K562 (cell line): ENCODE results near the gene SRBD1. TPM values are rescaled to one million over a fixed set of nuclear protein-coding genes. Genes with fewer than 3 reads are reported as not detected.

Experiments
- ATAC-seq: fragments of 200-7000 bp; cut with Tn5 transposase; 3 replicates; pipeline ENCODE4 v1.9.1; 2020; ENCODE audit warnings: moderate library complexity
- BruUV-seq: library from RNA; stranded (reverse); fragments of 400-500 nt; replicated peaks from 2 replicates; lab custom pipeline; 2021; lab: Mats Ljungman, UMichigan
- CTCF ChIA-PET: fragments of 300-600 bp; formaldehyde crosslinking; extraction: SDS; loops from one replicate; lab custom pipeline; 2021; ENCODE audit warnings: low intra/inter-chr PET ratio; lab: Yijun Ruan, JAX
- POLR2A ChIA-PET: fragments of 300-600, 350-650 bp; sonication (Branson Sonifier 250); formaldehyde crosslinking; extraction: SDS; loops from one replicate; lab custom pipeline; 2021; ENCODE audit warnings: antibody characterized with exemption, inconsistent platforms; lab: Yijun Ruan, JAX
- DNase-seq, 4 experiments: peaks; one replicate each; pipeline versions ENCODE4 v3.0.0 to v3.0.0-alpha.2; 2011 to 2018; ENCODE audit warnings: low spot score in 3 of 4, mixed read lengths in 3 of 4; ENCODE audit errors: extremely low read depth in 1 of 4
- FAIRE-seq: peaks from 2 replicates; lab custom pipeline; 2011; peaks lifted over from hg19 to GRCh38; lab: Jason Lieb, UNC
- H2AFZ ChIP-seq: 2 replicates; pipeline ENCODE4 v1.6.0; 2011; ENCODE audit warnings: low read depth, low read length, control low read depth, inconsistent platforms
- H3K27ac ChIP-seq: fragments of 200-600 bp; 3 replicates; pipeline ENCODE4 v1.8.0; 2011; ENCODE audit warnings: low read depth, mild to moderate bottlenecking, control low read depth, inconsistent platforms, low read length, moderate library complexity, mixed read lengths; ENCODE audit errors: extremely low read depth
- H3K27me3 ChIP-seq, 2 experiments: fragments of 300-600 bp in 1 of 2; 2 replicates in 1 of 2; 3 replicates in 1 of 2; pipeline versions ENCODE4 v1.6.0 to v1.8.0; 2011; ENCODE audit warnings: inconsistent platforms in 2 of 2, low read length in 2 of 2, mild to moderate bottlenecking in 1 of 2, mixed read lengths in 1 of 2, moderate library complexity in 1 of 2; ENCODE audit not compliant: control insufficient read depth in 2 of 2, insufficient read depth in 2 of 2
- H3K36me3 ChIP-seq: fragments of 300-600 bp; 3 replicates; pipeline ENCODE4 v1.8.0; 2011; ENCODE audit warnings: mild to moderate bottlenecking, low read length, inconsistent platforms; ENCODE audit not compliant: control insufficient read depth, insufficient read depth
- H3K4me1 ChIP-seq, 2 experiments: fragments of 200-600 bp in 1 of 2; replicated peaks in 1 of 2; 2 replicates in 1 of 2; 3 replicates in 1 of 2; pipeline versions ENCODE4 v1.5.1 to v1.8.0; 2011; ENCODE audit warnings: inconsistent platforms in 2 of 2, low read length in 2 of 2, mild to moderate bottlenecking in 1 of 2, mixed read lengths in 1 of 2, moderate library complexity in 1 of 2; ENCODE audit not compliant: control insufficient read depth in 2 of 2, insufficient read depth in 2 of 2
- H3K4me2 ChIP-seq: 2 replicates; pipeline ENCODE4 v1.6.1; 2011; ENCODE audit warnings: low read length, control low read depth, inconsistent platforms, mixed read lengths; ENCODE audit not compliant: insufficient read depth
- H3K4me3 ChIP-seq: fragments of 200-600 bp; sonication (generic), shearing (Covaris generic); 2 replicates; pipeline ENCODE4 v1.5.1; 2016; ENCODE audit warnings: control low read depth, inconsistent platforms
- H3K79me2 ChIP-seq: fragments of 200-600 bp; 3 replicates; pipeline ENCODE4 v1.8.0; 2011; ENCODE audit warnings: low read length, inconsistent platforms; ENCODE audit not compliant: control insufficient read depth, insufficient read depth
- H3K9ac ChIP-seq, 2 experiments: 2 replicates each; pipeline versions ENCODE4 v1.6.0 to v1.6.1; 2011; ENCODE audit warnings: low read depth in 2 of 2, low read length in 2 of 2, control low read depth in 1 of 2, inconsistent platforms in 1 of 2, mild to moderate bottlenecking in 1 of 2, mixed read lengths in 1 of 2; ENCODE audit not compliant: insufficient read depth in 1 of 2
- H3K9me1 ChIP-seq: one replicate; pipeline ENCODE4 v1.6.0; 2011; ENCODE audit warnings: inconsistent platforms, mild to moderate bottlenecking, low read length, moderate library complexity; ENCODE audit not compliant: control insufficient read depth, insufficient read depth
- H3K9me3 ChIP-seq: replicated peaks from 2 replicates; pipeline ENCODE4 v1.5.1; 2011; ENCODE audit warnings: low read depth, low read length, inconsistent platforms; ENCODE audit not compliant: control insufficient read depth, insufficient read depth
- H4K20me1 ChIP-seq: replicated peaks from 2 replicates; pipeline ENCODE4 v1.6.1; 2011; ENCODE audit warnings: low read length, inconsistent platforms, mixed read lengths; ENCODE audit not compliant: control insufficient read depth, insufficient read depth
- BCOR ChIP-seq: fragments of 450-650 bp; IDR thresholded peaks from 2 replicates; pipeline ENCODE4 v1.6.1; 2016
- DIDO1 ChIP-seq: fragments of 450-650 bp; IDR thresholded peaks from 2 replicates; pipeline ENCODE4 v1.6.1; 2016; ENCODE audit warnings: low read depth, missing biosample characterization, missing genetic modification characterization
- HDAC6 ChIP-seq: IDR thresholded peaks from 2 replicates; pipeline ENCODE4 v1.6.1; 2012; ENCODE audit warnings: low read depth, mild to moderate bottlenecking, control low read depth, inconsistent platforms, low read length, moderate library complexity
- NFIC ChIP-seq: fragments of 450-650 bp; IDR thresholded peaks from 2 replicates; pipeline ENCODE4 v1.6.1; 2017; ENCODE audit warnings: mild to moderate bottlenecking, inconsistent platforms
- NONO ChIP-seq, 2 experiments: fragments of 200-400 bp in 1 of 2; fragments of 450-650 bp in 1 of 2; formaldehyde crosslinking in 1 of 2; IDR thresholded peaks; 2 replicates each; pipeline ENCODE4 v1.6.1; 2017; ENCODE audit warnings: low read depth in 2 of 2, mild to moderate bottlenecking in 2 of 2, moderate library complexity in 2 of 2, low read length in 1 of 2
- ZBTB11 ChIP-seq, 3 experiments: fragments of 200-800 bp in 1 of 3; fragments of 250-450 bp in 1 of 3; fragments of 450-650 bp in 1 of 3; sonication (Bioruptor Pico) in 1 of 3; sonication (Bioruptor generic) in 1 of 3; formaldehyde crosslinking in 1 of 3; IDR thresholded peaks; 2 replicates each; pipeline versions ENCODE4 v1.6.1 to v1.8.0; 2016 to 2022; ENCODE audit warnings: mild to moderate bottlenecking in 2 of 3, missing genetic modification characterization in 2 of 3, missing compliant biosample characterization in 1 of 3, moderate library complexity in 1 of 3
- WGBS: fragments of 100-300 bp; shearing (Covaris generic); methylation state at CpG from one replicate; pipeline ENCODE4 v1.1.6; 2016; ENCODE audit warnings: low coverage, mixed read lengths; ENCODE audit not compliant: insufficient coverage; ENCODE audit errors: missing lambda C conversion rate; 5-methylcytosine and 5-hydroxymethylcytosine counted together
- in situ Hi-C: fragments of 300-500 bp; cut with MboI; formaldehyde crosslinking; loops from 4 replicates; pipeline ENCODE4 v1.15.0; 2018; ENCODE audit warnings: inconsistent platforms, mixed read lengths
- intact Hi-C: fragments of 100-400 bp; cut with micrococcal nuclease; formaldehyde crosslinking; loops from 2 replicates; pipeline ENCODE4 v1.14.2; 2022
- polyA plus RNA-seq, 8 experiments: library from polyadenylated mRNA; depleted of rRNA in 4 of 8; stranded (reverse) in 5 of 8; unstranded in 3 of 8; fragments of >200 nt; fragmentation: Nextera tagmentation in 2 of 8; fragmentation: Illumina TruSeq in 1 of 8; extraction: Ambion mirVana in 2 of 8; extraction: Trizol in 1 of 8; gene quantifications; 2 replicates each; pipeline versions ENCODE4 v1.2.1 to v1.2.3, GENCODE V29; 2011 to 2014; ENCODE audit warnings: inconsistent platforms in 1 of 8, missing spikeins in 1 of 8
- total RNA-seq, 7 experiments: library from RNA; depleted of rRNA in 6 of 7; stranded (reverse); fragments of >200 nt in 6 of 7; fragmentation: Illumina TruSeq in 2 of 7; extraction: Trizol in 2 of 7; gene quantifications; 2 replicates each; pipeline versions ENCODE4 v1.2.1 to v1.2.3, GENCODE V29; 2011 to 2021; ENCODE audit warnings: low replicate concordance in 1 of 7
- TF ChIP-seq, protein P1 (sequence below), 2 experiments: fragments of 450-650 bp in 1 of 2; sonication (generic) in 1 of 2; formaldehyde crosslinking; conservative IDR thresholded peaks; 2 replicates each; pipeline versions ENCODE4 v1.4.0 to v1.8.1; 2020 to 2022; ENCODE audit warnings: mild to moderate bottlenecking in 1 of 2, missing genetic modification reagents in 1 of 2
- TF ChIP-seq, protein P2 (sequence below): fragments of 450-650 bp; formaldehyde crosslinking; IDR thresholded peaks from 2 replicates; pipeline ENCODE4 v1.4.0; 2022; ENCODE audit warnings: missing genetic modification characterization

Gene SRBD1
- total and polyA plus RNA-seq, 9 of the 15 experiments (the other 6 are each of a cell fraction or from before 2014, with no cell fraction given): 6.9 to 23.2 (median 14.7) TPM

- 21% methylated on average over 1 of the region's 1 CpG for WGBS
- no peaks in the 10 kb centered on the region; the same call in 2 of the 3 replicates for H3K36me3 ChIP-seq
- ChIA-PET CTCF (no interaction called here), POLR2A (interaction anchor here (1.5 kb wide), 1 partner anchor 15 kb away, joined by 5 read pairs; no protein-coding TSS in a partner anchor)
- no peak overlapping the region for H3K9ac ChIP-seq
- H3K4me2 ChIP-seq: no peak overlapping the region
- H3K4me1 ChIP-seq: no peaks in the 10 kb centered on the region
- no peaks in the 10 kb centered on the region for H3K79me2 ChIP-seq
- H3K9me1 ChIP-seq: no peaks in the 10 kb centered on the region
- DNase-seq (peak in 1 of 4 experiments; percentile 6), ATAC-seq (no peak), FAIRE-seq (no peak)
- no peaks in the 10 kb centered on the region for H4K20me1 ChIP-seq
- BruUV-seq: no TSS peak
- H2AFZ ChIP-seq: no peak overlapping the region
- H3K27ac ChIP-seq: no peak overlapping the region
- in situ Hi-C loops: no loop called here
- H3K9me3 ChIP-seq: no peaks in the 10 kb centered on the region
- intact Hi-C loops: no loop called here
- no peak for TF ChIP-seq NONO (IDR thresholded peaks at IDR 0.05; ENCODE audit: low read depth in 2 of 2, low read length in 1 of 2)
- peak; percentile 35; the same call in 1 of the 2 replicates for TF ChIP-seq NFIC
- peaks cover 0 to 4% of the 10 kb centered on the region in 2 experiments; a peak in 1 of 5 replicates for H3K27me3 ChIP-seq
- no peak overlapping the region for H3K4me3 ChIP-seq
These were observed 228.3 kb downstream of the SRBD1 start for GRCh38 chr2:45382744-45383143.

GRCh38 chr2:45380131-45380836 lies 230.8 kb downstream of the SRBD1 start:
- Histone ChIP-seq H3K79me2 (no peaks in the 10 kb centered on the region), H3K9ac (no peak overlapping the region), H3K4me1 (no peaks in the 10 kb centered on the region), H3K27me3 (peaks cover 0 to 4% of the 10 kb centered on the region in 2 experiments; a peak in 1 of 5 replicates), H4K20me1 (no peaks in the 10 kb centered on the region), H3K27ac (no peak overlapping the region), H3K9me3 (no peaks in the 10 kb centered on the region), H3K4me3 (no peak overlapping the region), H2AFZ (no peak overlapping the region), H3K9me1 (no peaks in the 10 kb centered on the region), H3K36me3 (no peaks in the 10 kb centered on the region), H3K4me2 (no peak overlapping the region)
- BruUV-seq: no TSS peak
- intact Hi-C loops: no loop called here
- in situ Hi-C loops: no loop called here
- FAIRE-seq (no peak), ATAC-seq (no peak), DNase-seq (no peak)
- WGBS: 7% methylated on average over 3 of the region's 3 CpGs
- ChIA-PET CTCF (no interaction called here), POLR2A (interaction anchor here (0.7 to 1.0 kb wide), 3 partner anchors 12 to 55 kb away, joined by 3 read pairs; no protein-coding TSS in a partner anchor)
- TF ChIP-seq DIDO1 (tag) (no peak), BCOR (no peak), HDAC6 (no peak), ZBTB11 (CRISPR knock-in tag; IDR thresholded peaks at IDR 0.05) (no peak)
- TF ChIP-seq, protein P1, sequence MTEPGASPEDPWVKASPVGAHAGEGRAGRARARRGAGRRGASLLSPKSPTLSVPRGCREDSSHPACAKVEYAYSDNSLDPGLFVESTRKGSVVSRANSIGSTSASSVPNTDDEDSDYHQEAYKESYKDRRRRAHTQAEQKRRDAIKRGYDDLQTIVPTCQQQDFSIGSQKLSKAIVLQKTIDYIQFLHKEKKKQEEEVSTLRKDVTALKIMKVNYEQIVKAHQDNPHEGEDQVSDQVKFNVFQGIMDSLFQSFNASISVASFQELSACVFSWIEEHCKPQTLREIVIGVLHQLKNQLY (CRISPR knock-in tag; conservative IDR thresholded peaks at IDR 0.05): no peak
- TF ChIP-seq, protein P2, sequence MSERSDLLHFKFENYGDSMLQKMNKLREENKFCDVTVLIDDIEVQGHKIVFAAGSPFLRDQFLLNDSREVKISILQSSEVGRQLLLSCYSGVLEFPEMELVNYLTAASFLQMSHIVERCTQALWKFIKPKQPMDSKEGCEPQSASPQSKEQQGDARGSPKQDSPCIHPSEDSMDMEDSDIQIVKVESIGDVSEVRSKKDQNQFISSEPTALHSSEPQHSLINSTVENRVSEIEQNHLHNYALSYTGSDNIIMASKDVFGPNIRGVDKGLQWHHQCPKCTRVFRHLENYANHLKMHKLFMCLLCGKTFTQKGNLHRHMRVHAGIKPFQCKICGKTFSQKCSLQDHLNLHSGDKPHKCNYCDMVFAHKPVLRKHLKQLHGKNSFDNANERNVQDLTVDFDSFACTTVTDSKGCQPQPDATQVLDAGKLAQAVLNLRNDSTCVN: no peak
